Cardiac fibroblast (primary cell): ENCODE results near the gene PRR36.
"Not testable (repeated sequence)": the region's sequence is repeated elsewhere in the genome, so short reads cannot be mapped to it uniquely, and the experiment has no call there.

Experiments
- DNase-seq, 2 donors: peaks; one replicate each; pipeline versions ENCODE4 v3.0.0 to v3.0.0-alpha.2; 2010; ENCODE audit warnings: low read depth in 2 of 2
- H3K4me3 ChIP-seq, 2 donors: replicated peaks in 1 of 2; 1 replicate in 1 of 2; 2 replicates in 1 of 2; pipeline ENCODE4 v1.5.1; 2011; ENCODE audit warnings: low read depth in 2 of 2, low read length in 2 of 2, mild to moderate bottlenecking in 2 of 2, moderate library complexity in 1 of 2
- CTCF ChIP-seq: IDR thresholded peaks from one replicate; pipeline ENCODE4 v1.5.1; 2011; ENCODE audit warnings: low read depth, mild to moderate bottlenecking, low read length, inconsistent platforms

The PRR36 gene

GRCh38 chr19:7920519-7921301 lies 46.5 kb upstream of the PRR36 start:
- DNase-seq: peak; percentile 99
- TF ChIP-seq CTCF: no peak

GRCh38 chr19:7919610-7920518 lies 45.7 kb upstream of the PRR36 start, which contains the start of gene SNAPC2:
SNAPC2 (plus strand) TSS chr19:7920338; CDS start chr19:7920367, 29 bp downstream.
- DNase-seq: peak; percentile 97
- no peak for TF ChIP-seq CTCF
- peak within 1 kb of the TSS; percentile 52 to 80 for H3K4me3 ChIP-seq

More at GRCh38 chr19:7920519-7921301, 46.5 kb upstream of the PRR36 start:
- H3K4me3 ChIP-seq: peak overlapping the region; percentile 52 to 80

- no peak for DNase-seq
- no peak overlapping the region for H3K4me3 ChIP-seq
- no peak for TF ChIP-seq CTCF
Measured at GRCh38 chr19:7918615-7919421, 44.6 kb upstream of the PRR36 start.

- not testable (repeated sequence) for H3K4me3 ChIP-seq, DNase-seq
Measured at GRCh38 chr19:7918062-7918614, 43.9 kb upstream of the PRR36 start.

GRCh38 chr19:7917267-7918061 lies 43.3 kb upstream of the PRR36 start:
- TF ChIP-seq CTCF: peak; percentile 42
- H3K4me3 ChIP-seq: peak overlapping the region in 1 of 2 donors; percentile 40
- peak; percentile 56 to 67 for DNase-seq

GRCh38 chr19:7916955-7917266 lies 42.7 kb upstream of the PRR36 start:
- peak overlapping the region in 1 of 2 donors; percentile 40 for H3K4me3 ChIP-seq

More at GRCh38 chr19:7916955-7917266, 42.7 kb upstream of the PRR36 start:
- DNase-seq: no peak
- no peak for TF ChIP-seq CTCF
